GM18499 (cell line): ENCODE results near the gene PTPRN2.

Experiments used
- ATAC-seq: cut with Tn5 transposase; IDR thresholded peaks from one replicate; pipeline ENCODE4 v1.9.1; 2021; ENCODE audit warnings: moderate number of reproducible peaks; ENCODE audit not compliant: insufficient read depth, unreplicated experiment

The PTPRN2 gene

DNA sequence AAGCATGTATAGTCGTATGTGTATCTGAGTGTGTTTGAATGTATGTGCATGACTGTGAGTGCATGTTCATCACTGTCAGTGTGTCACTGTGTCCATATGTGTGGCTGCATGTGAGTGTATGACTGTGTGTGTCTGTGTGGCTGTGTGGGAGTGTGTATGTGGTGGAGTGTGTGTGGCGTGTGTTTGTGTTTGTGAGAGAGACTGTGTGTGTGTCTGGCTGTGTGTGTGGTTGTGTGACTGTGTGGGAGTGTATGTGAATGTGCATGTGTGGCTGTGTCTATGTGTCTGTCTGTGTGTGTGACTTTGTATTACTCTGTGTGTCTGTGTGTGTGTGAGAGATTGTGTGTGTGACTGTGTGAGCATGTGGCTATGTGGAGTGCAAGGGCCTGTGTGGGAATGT, 748.4 kb downstream of the PTPRN2 start:
- no peak for ATAC-seq

DNA sequence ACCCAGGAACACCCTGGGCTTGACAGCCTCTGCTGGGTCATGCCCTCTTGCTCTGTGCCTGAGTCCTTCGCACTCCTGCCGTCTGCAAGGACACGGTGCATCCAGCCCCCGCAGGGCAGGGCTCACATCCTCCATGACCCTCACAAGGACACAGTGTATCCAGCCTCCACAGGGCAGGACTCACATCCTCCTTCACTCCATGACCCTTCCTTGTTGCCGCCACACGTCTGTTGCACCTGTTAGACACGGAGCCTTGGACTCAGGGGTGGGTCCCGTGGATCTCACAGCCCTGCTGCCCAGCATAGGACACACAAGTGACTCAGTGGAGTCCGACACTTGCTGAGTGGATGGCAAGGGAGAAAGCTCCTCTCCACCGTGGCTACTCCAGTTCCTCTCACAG, 750.1 kb downstream of the PTPRN2 start:
- no peak for ATAC-seq

- no peak for ATAC-seq
These were observed 750.6 kb downstream of the PTPRN2 start for GRCh38 chr7:157837047-157837446.

DNA sequence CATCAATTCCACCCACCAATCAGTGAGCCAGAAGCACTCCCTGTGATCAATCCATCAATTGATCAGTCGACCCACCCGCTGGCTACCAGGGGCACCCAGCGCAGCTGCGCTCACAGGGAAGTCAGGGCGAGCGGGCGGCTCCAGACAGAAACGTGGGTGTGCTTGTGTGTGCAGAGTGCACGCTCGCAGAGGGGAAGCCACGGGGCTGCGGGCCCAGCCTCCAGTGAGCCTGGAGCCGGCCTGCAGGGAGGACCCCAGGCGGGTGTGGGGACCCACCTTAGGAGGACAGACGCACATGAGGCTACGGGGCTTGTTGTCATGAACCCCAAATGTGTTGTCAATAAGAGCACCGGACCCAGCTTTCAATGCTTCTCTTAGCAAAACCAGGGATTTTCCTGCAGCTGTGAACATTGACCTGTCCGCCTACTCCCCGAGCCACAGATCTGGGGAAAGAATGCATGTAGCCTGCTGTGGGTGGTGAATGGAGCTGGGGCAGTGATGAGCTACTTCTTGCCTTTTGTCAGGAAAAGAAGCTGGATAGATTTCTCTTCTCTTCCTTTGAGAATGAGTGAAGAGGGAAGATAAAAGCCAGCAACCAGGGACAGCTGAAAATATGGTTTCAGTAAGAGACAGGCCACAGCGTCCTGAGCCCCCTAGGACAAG, 753.0 kb downstream of the PTPRN2 start:
- ATAC-seq, result no peak

DNA sequence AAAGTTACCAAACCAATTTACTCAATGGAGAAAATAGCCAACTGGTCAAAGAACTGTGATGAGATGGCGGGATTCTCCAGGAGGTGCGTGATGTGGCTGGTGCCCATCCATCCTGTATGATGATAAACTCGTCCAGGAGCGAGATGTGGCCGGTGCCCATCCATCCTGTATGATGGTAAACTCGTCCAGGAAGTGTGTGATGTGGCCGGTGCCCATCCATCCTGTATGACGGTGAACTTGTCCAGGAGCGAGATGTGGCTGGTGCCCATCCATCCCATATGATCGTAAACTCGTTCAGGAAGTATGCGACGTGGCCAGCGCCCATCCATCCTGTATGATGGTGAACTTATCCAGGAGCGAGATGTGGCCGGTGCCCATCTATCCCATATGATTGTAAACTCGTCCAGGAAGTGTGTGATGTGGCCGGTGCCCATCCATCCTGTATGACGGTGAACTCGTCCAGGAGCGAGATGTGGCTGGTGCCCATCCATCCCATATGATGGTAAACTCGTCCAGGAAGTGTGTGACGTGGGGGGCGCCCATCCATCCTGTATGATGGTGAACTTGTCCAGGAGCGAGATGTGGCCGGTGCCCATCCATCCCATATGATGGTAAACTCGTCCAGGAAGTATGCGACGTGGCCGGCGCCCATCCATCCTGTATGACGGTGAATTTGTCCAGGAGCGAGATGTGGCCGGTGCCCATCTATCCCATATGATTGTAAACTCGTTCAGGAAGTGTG, 754.6 kb downstream of the PTPRN2 start:
- ATAC-seq, result no peak

DNA sequence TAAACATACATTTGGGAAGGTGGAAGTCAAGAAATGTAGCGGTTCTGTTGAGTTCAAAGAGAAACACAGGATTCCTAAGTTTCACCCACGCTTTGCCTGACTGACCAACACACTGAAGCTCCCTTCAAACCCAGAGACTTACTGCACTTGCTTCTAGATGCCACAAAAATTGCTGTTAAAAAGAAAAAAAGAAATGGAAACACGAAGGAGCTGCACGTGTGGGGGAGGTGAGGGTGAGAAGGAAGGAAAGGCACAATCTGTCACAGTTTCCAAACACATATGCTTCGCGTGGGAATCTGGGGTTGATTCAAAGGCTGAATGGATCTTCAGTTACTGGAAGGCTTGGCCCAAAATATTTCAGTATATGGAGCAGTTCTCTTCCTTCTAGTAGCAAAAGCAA, 755.2 kb downstream of the PTPRN2 start:
- ATAC-seq, result no peak

DNA sequence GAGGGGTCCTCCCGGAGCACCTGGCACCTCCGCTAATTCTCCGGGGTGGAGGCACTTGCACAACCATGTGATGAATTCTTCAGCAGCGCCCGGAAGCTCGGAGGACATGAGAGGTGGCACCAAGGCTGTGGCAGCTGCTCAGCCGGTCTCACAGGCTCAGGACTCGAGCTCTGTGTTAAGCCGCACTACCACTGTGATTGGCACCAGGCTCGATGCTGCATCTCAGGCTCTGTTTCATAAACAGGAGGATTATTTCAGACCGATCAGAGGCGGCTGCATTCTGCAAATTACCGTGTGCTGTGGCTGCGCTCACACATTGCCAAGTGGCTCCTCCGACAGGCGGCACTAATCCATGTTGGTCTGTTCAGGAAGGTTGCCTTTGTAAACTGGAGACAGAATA, 755.6 kb downstream of the PTPRN2 start:
- no peak for ATAC-seq

GRCh38 chr7:157831143-157831905, 756.3 kb downstream of the PTPRN2 start:
- ATAC-seq, result no peak

DNA sequence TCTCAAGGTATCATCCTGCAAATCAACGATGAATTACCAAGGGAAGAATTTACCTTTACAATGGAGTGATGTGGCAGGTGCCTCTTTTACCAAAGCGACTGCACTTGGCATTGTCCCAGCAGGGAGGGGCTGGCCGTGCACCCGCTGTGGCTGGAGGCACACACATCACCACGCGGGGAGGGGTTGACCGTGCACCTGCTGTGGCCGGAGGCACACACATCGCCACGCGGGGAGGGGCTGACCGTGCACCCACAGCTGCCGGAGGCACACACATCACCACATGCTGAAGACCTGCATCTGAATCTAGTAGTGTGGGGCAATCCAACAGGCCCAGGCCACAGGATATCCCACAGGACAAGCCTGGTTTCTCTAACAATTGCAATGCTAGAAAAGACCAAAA, 757.3 kb downstream of the PTPRN2 start:
- no peak for ATAC-seq

GRCh38 chr7:157829491-157829890, 758.1 kb downstream of the PTPRN2 start:
- ATAC-seq, result no peak

DNA sequence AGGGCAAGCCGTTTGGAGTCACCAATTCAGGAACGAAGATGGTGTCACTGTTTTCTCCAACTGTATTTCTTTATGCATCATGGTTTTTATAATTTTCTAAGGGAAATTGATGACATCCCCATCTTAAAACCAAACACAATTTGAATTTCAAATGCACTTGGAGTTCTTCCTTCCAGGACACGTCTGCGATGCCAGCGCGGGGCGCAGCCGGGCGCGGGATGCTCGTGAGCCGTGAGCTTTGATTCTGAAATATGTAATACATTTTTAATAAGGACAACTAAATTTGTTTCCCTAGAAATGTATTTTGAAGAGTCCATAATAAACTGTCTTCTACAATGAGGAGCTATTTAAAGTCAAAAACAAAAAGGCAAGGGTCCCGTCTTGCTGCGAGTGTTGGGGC, 758.7 kb downstream of the PTPRN2 start:
- ATAC-seq, result no peak

- no peak for ATAC-seq
These were observed 759.4 kb downstream of the PTPRN2 start for GRCh38 chr7:157828190-157828589.

DNA sequence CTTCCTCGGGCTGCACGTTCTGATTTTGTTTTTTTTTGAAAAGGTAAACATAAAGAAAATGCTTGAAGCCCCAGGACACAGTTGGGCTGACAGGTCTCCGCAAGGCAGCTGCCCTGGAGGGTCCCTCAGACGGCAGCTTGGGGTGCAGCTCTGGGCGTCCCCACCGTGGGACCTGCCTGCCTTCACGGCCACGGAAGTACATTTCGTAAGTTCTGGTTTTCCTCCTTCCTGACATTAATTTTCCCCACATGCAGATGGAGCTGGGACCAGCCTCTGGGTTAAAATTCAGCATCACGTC, 759.8 kb downstream of the PTPRN2 start:
- ATAC-seq, result no peak

- no peak for ATAC-seq
These were observed 760.4 kb downstream of the PTPRN2 start for GRCh38 chr7:157827045-157827862.

DNA sequence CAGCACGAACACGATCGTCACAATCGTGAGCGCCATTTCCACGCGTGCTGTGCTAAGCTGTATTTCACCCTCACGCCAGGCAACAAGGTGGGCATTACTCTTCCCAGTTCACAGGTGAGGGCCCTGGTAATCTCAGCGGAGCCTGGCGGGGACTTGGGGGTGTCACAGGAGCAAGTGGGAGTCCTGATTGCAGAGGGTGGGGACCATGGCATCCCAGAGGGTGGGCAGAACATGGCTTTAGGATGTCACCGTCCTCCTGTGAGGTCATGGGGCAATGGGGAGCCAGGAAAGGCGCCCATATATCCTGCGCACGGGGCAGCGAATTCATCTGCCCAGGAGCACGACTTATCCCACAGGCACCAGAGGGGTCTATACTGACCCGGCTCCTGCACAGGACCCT, 761.1 kb downstream of the PTPRN2 start:
- ATAC-seq, result no peak

- ATAC-seq, result no peak
These were observed 762.3 kb downstream of the PTPRN2 start for GRCh38 chr7:157825325-157825724.

- no peak for ATAC-seq
These were observed 762.9 kb downstream of the PTPRN2 start for GRCh38 chr7:157824819-157825121.

- no peak for ATAC-seq
These were observed 763.4 kb downstream of the PTPRN2 start for GRCh38 chr7:157824011-157824818.

DNA sequence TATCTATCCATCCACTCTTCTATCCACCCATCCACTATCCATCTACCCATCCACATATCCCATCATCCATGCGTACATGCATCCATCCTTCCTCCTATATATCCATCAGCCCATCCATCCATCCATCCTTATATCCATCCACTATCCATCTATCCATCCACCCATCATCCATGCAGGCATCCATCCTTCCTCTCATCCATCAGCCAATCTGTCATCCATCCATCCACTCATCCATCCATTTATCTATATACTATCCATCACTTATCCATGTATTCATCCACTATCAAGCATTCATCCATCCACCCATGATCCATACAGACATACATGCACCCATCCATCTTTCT, 765.0 kb downstream of the PTPRN2 start:
- no peak for ATAC-seq

GRCh38 chr7:157821959-157822687, 765.5 kb downstream of the PTPRN2 start:
- no peak for ATAC-seq
